GM19043 (cell line): ENCODE results near the gene PLP1.
A peak's percentile ranks its signal among the peaks of the same experiment; 100 is the strongest.

Source experiments
- ATAC-seq: cut with Tn5 transposase; IDR thresholded peaks from one replicate; pipeline ENCODE4 v1.9.1; 2021; ENCODE audit warnings: low read depth; ENCODE audit not compliant: unreplicated experiment

Gene PLP1

GRCh38 chrX:103823591-103823990 is 47.0 kb downstream of the PLP1 start:
- no peak for ATAC-seq

GRCh38 chrX:103825881-103826280 is 49.2 kb downstream of the PLP1 start:
- no peak for ATAC-seq

- no peak for ATAC-seq
Measured at GRCh38 chrX:103828529-103828928, 51.9 kb downstream of the PLP1 start.

- no peak for ATAC-seq
Measured at GRCh38 chrX:103830848-103831247, 54.2 kb downstream of the PLP1 start.

DNA sequence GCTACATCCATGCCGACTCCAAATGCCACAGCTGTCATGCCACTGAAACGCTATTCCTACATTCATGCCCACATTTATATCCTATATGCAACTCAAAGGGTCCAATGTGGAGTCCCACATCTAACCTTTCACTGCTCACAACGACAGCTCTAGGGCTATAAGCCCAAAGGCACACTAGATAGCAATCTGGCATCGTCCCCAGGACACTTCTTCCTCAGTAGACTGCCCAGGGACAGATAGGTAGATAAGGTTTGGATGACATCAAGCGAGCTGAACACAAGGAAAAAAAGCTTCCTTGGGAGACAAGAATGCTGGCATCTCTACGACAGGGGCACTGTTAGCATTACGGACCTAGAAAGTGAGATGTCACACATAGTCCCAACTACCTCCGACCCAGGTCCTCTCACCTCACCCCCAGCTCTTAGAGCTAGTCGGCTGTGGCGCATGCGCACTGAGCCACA is 54.7 kb downstream of the PLP1 start:
- ATAC-seq = no peak

GRCh38 chrX:103831803-103832544 is 55.3 kb downstream of the PLP1 start, which contains the start of gene RAB9B:
Gene RAB9B, minus strand, starts transcription at chrX:103832257. Its CDS starts 6,473 bp downstream, at chrX:103825784.
- ATAC-seq = peak; percentile 86

DNA sequence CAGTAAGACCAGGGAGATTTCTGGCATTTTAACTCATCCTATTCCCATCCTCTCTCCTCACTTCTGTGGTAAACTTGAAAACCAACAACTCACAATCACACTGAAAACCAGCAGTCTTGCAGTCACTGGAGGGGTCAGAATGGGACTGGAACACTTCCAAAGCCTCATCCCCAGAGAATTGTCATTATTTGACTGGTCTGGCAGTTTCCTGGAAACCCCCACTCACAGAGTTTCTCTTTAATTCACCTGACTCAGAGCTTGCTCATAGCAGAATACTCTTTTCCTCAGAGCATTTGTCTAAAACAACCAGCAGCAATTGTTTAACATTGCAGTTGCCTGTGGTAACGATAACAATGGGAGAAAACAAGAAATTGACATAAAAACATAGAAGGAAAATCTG is 62.8 kb downstream of the PLP1 start:
- ATAC-seq = no peak
